HS-27A (cell line): Measurements from ENCODE around the gene NPDC1.

Experiments
- DNase-seq: peaks from one replicate; pipeline ENCODE4 v3.0.0-alpha.2; 2012; ENCODE audit warnings: low read depth, missing footprints

Gene NPDC1

GRCh38 chr9:137055385-137056364 is 9.7 kb upstream of the NPDC1 start:
- DNase-seq = no peak

GRCh38 chr9:137054932-137055384 is 9.0 kb upstream of the NPDC1 start:
- no peak for DNase-seq

DNA sequence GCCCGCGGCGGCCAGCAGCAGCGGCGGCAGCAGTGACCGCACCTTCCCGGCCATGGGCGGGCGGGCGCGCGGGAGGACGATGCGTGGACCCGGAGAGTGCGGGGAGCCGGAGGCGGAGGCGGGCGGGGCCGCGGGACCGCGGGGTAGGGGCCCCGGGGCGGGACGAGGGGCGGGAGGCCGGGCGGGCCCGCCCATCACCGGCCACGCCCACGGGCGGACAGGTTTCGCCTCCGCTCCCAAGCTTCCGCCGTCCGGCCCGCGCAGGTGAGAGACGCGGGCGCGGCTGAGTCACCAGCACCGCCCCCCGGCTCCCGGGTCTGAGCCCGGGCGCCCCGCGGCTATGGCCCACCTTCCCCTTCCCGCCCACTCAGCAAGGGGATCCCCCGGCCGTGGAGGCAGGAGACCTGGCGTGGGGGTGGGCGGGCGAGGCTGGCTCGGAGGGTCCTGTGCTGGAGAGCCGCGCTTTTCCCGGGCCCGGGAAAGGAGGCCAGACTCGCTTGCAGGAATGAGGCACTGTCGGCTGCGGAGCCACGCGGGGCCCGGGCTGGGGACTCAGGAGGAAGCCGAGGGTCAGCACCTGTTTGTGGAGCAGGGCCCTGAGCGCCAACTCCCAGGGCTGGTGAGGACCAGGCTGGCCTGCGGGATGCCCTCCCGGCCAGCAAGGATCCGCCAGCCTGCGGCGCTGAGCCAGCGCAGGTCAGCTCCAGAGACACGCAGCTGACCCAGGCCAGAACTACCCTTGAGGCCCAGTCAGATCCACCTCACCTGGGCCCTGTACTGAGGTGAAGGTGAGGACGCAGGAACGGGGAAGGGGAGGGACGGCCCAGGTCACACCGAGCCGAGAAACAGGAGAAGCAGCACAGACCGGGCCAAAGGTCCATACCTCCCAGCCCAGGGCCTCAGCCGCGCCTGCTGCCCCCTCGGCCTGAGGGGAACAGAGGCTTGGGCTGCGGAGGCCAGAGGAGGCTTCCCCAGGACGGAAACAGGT is 8.3 kb upstream of the NPDC1 start, which contains the start of gene ENTPD2:
Gene ENTPD2 (minus strand): TSS at position 118 of the 988 bp plus-strand sequence. CDS start 64 bp downstream, at position 54.
- no peak for DNase-seq

DNA sequence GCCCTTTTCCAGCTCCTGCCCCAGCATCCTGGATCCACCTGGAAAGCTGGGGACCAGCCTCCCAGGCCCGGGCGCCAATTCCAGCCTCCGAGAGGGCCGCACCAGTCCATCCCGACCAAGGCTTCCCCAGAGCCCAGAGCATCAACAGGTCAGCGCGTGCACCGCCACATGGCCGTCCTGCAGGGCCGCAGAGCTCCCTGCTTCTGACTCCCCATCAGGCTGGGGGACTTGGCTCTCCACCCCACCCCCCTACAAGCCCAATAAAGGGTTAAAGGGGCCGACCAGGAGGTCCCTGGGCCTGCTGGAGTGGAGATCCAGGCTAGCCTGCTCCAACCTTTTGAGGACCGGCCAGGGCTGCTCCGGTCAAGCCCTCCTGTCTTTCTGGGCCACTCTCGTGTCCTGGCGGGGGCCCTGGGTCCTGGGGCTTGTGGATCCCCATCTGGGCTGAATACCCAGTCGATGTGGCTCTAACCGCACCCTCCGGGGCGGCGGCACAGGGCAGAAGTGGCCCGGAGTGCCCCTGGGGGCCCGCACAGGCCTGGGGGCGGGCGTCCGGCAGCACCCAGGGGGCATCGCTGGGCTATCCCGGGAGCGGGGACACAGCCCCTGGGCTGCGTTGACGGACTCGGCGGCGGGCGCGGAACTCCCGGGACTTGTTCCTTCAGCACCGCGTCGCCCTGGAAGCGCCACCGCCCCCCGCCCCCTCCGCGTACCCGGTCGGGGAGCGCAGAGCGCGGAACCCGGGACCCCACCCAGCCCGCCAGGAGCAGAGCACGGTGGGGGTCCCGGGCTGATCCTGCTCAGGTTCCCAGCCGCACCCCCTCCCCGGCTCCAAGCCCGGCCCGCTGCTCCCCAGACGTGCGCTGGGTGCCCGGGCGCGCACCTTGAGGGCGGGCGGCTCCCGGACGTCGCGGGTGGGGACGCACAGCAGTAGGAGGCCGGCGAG is 7.3 kb upstream of the NPDC1 start:
- no peak for DNase-seq

- DNase-seq = no peak
These were observed 6.3 kb upstream of the NPDC1 start for GRCh38 chr9:137052293-137052692.

DNA sequence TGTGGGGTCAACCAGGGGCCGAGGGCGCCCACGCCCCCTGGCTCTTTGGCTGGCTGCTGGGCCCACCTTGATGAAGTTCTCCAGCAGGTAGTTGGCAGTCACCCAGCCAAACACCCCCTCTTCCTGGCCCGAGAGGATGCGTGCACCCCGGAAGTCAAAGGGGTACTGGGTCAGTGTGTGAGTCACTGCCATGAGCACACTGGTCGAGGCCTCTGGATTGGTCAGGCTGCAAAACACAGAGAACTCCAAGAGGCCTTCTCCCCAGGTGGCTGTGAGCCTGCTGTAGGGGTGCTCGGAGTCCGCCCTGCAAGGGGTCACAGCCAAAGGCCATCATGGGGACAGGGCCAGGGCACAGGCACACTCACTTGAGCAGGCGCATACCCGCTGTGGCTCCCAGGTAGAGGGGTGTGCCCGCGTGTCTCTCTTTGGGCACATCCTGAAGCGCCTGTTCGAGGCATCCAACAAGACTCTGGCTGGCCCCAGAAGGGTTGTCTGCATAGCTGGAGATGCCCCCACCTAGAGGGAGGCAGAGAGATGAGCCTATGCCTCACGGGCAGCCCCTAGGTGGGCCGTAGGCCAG is 5.3 kb upstream of the NPDC1 start:
- no peak for DNase-seq

DNA sequence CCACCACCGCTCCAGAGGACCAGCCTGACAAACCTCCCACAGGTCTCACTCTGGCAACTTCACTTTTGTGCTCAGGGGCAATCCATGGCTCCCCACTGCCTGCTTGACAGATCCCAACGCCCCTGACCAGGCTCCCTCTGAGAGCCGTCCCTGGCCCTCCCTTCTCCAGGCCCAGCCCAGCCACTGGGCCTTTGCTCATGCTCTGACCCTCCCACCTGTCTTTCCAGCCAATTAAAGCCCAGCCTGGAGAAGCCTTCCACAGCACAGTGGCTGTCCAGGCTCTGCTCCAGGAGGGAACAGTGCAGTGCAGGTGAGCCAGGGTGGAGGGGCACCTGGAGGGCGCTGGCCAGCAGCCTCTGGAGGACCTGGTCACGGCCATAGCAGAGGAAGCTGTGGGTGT is 4.6 kb upstream of the NPDC1 start:
- no peak for DNase-seq

- DNase-seq = no peak
These were observed 3.8 kb upstream of the NPDC1 start for GRCh38 chr9:137049544-137050449.

DNA sequence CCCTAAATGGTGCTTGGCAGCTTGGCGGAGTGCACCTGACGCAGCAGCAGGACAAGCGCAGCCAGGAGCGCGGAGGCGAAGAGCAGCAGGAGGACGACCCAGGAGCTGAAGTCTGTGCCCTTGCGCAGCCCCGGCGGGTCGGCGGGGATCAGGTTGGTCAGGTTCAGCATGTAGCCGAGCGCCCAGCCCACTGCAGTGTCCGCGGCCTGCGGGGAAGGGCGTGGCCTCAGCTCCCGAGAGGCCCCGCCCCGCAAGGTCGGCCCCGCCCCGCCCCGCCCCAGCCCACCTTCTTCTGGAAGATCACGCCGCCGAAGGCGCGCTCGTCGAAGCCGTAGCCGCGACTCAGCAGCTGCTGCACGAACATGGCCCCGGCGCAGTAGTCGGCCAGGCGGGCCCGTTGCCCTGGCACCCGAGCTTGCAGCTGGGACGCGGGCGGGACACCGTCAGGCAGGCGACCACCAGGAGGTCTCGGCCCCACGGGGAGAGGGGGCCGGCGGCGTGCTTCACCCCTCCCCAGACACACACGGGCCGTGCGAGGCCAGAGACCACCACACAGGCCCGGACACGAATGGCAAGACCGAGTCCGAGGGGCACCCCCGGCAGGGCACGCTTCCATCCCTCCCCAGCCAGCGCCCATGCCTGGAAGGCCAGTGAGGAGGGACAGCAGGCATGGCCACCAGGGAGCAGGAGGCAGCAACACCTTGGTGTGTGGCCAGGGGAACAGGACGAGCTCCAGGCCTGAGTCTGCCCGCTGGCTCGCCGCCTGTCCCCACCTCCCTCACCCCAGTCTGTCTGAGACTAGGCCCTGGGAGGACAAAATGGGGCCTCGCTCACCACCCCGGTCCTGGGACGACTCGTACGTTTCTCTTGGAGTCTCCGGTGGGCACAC is 2.9 kb upstream of the NPDC1 start:
- DNase-seq = no peak

DNA sequence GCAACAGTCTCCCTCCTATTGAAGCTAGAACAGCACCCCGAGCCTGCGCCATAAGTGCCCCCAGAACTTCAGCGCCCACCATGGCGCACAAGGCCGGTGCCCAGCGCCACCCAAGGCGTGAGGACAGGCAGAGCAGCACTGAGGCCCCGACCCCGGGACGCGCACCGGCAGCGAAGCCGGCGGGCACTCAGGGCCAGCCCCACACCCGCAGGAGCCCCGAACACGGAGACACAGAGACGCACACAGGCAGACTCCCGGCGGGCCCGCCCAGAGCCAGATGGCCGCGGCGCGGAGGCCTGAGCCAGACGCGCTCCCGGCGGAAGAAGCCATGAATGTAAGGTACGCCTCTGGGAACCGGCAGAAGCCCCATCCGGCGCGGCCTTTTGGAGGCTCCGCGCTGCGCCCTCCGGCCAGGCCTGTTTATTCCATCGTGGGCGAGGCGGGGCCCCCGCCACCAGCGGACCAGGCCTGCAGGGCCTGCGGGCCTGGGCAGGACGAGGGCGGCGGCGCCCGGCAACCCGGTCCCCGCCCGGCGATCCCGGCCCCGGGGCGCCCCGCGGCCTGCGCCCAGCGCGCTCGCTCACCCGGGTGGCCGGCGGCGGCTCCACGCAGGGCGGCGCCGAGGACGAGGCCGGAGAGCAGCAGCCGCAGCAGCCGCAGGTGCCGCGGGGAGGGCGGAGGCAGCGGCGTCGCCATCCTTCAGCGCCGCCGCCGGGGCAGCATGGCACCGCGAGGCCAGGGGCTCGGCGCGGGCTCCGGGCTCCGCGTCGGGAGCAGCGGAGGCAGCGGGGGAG is 486 bp downstream of the NPDC1 start:
- no peak for DNase-seq

DNA sequence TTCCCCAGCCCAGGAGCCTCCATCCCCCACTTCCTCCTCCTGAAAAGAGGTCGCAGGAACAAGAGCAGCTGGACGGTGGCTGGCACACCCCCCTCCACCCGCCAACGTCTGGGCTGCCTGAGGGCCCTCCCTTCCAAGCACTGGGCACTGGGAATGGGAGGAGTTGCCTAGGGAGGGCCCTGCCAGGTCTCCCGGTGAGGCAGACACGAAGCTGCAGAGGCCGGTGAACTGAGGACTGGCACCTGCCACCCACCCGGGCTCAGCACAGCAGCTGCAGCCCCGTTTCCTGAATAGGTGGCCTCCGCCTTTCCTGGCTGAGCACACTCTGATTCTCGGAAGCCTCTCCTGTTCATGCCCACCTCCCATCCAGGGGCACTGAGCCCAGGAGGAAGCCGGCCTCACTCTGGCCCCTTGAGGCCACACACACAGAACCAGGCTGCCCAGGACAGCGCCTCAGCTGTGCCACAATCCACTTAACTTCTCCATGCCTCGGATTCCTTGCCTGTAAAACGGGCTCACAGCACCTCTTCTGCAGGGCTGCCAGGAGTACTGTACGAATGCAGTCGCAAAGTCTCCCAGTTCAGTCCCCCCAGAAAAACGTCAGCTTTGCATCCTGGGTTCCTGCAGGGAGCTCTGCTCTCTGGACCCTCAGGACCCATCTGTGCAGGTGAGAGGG is 1.3 kb downstream of the NPDC1 start:
- DNase-seq = no peak

- DNase-seq = no peak
These were observed 1.9 kb downstream of the NPDC1 start for GRCh38 chr9:137044037-137044436.

DNA sequence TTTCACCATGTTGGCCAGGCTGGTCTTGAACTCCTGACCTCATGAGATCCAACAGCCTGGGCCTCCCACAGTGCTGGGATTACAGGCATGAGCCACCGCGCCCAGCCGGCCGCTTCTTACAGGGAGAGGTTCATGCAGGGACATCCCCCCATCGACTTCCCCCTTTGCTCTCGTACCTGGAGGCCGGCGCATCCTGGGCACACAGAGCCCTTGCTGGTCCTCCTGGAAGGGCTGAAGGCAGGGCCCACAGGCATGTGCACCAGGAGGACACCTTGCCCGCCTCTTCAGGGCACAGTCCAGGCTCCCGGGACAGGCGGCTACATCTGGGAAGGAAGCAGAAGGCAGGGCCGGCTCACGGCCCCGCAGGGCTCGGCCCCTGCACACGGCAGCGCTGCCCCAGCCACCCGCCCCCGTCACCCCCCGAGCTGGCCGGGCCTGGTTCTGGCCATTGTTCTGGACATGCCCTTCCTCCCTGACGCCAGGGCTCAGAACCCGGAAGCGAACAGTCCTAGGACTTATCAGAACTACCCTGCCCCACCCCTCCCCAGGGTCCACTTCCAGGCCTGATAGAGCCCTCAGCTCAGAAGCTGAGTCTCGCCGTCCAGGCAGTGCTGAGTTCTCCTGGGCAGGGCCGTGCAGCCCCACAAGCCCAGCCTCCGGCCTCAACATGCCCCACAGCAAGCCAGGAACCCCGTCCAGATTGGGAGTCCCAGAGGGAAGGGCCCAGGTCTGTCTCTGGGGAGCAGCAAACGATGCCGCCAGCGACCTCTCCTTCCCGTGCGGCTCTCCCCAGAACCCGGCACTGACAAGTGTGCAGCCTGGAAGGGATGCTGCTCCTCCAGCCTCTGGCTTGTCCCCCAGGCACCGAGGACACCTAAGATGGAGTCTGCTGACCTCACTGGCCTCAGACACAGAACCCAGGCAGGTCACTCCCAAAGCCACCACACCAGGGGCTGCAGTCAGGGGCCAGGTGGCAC is 2.9 kb downstream of the NPDC1 start:
- no peak for DNase-seq

- no peak for DNase-seq
These were observed 4.9 kb downstream of the NPDC1 start for GRCh38 chr9:137041124-137041523.

DNA sequence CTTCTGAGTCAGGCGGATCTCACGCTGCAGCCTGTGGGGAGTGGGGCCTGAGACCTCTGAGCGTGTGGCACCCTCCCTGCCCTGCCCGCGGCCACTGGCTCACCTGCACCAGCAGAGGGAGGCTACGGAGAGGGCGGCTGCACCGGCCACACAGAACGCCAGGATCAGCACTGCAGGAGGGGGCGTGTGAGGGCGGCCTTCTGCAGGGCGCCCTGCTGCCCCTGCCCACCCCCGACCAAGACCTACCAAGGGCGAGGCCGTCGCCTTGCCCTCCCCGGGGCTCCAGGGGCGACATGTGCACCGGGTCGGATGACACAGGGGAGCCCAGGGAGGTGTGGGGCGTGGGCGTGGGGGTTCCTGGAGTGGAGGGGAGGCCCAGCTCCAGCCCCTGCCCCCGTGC is 5.4 kb downstream of the NPDC1 start:
- DNase-seq = no peak
